ENCODE data around the gene RBM19.

DNA sequence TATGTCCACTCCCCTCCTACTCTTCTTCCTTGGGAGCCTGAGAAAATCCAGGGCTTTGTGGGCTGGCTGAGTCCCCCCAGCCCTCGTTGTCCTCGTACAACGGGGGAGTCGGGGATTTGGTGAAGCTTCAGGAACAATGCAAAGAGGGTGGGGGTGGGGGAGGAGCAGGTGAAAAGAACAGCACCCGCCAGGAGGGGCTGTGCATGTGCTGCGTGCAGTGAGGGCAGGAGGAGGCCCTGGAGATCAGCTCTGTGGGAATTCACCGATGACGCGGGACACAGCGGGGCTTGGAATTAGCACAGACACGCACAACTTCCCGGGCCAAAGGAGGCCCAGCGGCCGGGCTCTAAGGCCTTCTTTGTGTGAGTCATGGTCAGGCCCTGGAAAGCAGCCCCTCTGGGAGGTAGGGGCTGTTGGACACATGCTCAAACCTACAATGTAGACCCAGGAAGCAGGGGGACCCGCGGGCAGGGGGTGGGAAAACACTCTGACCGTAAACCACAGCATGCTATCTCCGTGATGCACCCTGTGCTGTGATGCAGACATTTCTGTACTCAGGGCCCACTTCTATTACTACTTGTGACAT lies 32.8 kb downstream of the RBM19 start:
- no peak for TF ChIP-seq ZNF274 (IDR thresholded peaks at IDR 0.05; ENCODE audit: low read depth, low read length)
- no peak for TF ChIP-seq YY1 (IDR thresholded peaks at IDR 0.05; ENCODE audit: insufficient read depth, insufficient read length)

All from NT2/D1 (cell line).